ENCODE data around the gene FAP.

FAP gene

GRCh38 chr2:162233197-162233596, 10.0 kb downstream of the FAP start:
- DNase-seq (ENCODE audit: low read depth in 1 of 2, low spot score in 1 of 2) = no peak
- in situ Hi-C loops (cut with HindIII; ENCODE audit: low pct_unique_long_range_greater_than_20kb, low sequenced_read_pairs) = no loop called here
- TF ChIP-seq JUND (IDR thresholded peaks at IDR 0.05; ENCODE audit: low read depth) = no peak

- in situ Hi-C loops (cut with HindIII; ENCODE audit: low pct_unique_long_range_greater_than_20kb, low sequenced_read_pairs) = no loop called here
- DNase-seq (ENCODE audit: low read depth in 1 of 2, low spot score in 1 of 2) = no peak
- no peak for TF ChIP-seq JUND (IDR thresholded peaks at IDR 0.05; ENCODE audit: low read depth)
Observed at GRCh38 chr2:162232671-162233070, 10.6 kb downstream of the FAP start.

DNA sequence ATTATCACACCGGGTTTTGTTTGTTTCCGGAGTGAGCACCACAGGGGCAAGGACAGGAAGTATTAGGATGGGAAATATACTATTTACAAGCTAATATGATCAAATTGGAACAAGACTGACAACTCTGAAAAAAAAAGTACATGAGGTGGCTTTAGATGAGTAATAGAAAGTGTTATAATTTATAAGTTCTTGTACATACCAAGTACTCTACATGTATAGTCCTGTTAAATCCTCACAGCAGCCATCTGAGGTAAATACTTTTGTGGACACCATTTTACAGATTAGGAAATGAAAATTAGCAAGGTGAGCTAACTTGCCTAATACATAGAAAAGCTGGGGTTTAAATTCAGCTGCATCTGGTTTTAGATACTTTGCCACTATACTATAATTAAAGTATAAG, 11.2 kb downstream of the FAP start:
- in situ Hi-C loops (cut with HindIII; ENCODE audit: low pct_unique_long_range_greater_than_20kb, low sequenced_read_pairs) = no loop called here
- no peak for TF ChIP-seq JUND (IDR thresholded peaks at IDR 0.05; ENCODE audit: low read depth)
- DNase-seq (ENCODE audit: low read depth in 1 of 2, low spot score in 1 of 2) = no peak

DNA sequence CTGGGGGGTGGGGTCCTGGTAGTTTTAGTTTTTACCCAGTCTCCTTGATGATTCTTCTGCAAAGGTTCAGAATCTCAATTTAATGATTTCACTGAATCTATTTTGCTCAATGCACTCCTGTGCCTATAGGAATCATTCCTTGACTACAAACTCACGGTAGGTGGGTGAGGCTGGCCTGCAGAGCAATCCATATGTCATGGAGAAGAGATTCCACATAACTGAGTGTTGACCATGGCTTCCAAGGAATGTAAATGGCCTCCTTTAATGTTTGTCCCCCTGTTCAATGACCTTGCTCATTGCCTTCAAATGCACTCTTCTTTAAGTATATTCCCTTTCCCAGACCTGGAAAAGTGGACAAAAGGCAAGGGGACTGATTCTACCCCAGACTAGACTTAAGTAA, 12.5 kb downstream of the FAP start:
- no peak for TF ChIP-seq JUND (IDR thresholded peaks at IDR 0.05; ENCODE audit: low read depth)
- no peak for DNase-seq (ENCODE audit: low read depth in 1 of 2, low spot score in 1 of 2)

DNA sequence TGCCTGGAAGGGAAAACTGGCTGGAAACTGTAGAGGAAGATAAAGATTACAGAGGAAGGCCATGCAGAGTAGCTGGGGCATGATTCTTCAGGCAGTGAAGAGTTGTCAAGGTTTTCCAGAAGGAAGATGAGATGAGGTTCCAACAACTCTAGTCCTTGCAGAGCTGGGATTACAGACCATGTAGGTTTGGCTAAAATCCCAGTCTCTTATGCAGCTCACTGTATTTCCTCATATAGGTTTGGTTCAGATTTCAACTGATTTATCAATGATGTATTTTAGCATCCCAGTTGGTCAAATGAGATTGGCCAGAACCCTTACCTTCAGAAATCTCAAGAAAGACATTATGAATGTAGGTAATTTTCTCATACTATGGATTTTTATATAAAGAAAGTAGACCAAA, 16.4 kb downstream of the FAP start:
- TF ChIP-seq JUND (IDR thresholded peaks at IDR 0.05; ENCODE audit: low read depth) = no peak
- DNase-seq (ENCODE audit: low read depth in 1 of 2, low spot score in 1 of 2) = no peak
- in situ Hi-C loops (cut with HindIII; ENCODE audit: low pct_unique_long_range_greater_than_20kb, low sequenced_read_pairs) = no loop called here

More for the DNA sequence above, 12.5 kb downstream of the FAP start:
- in situ Hi-C loops (cut with HindIII; ENCODE audit: low pct_unique_long_range_greater_than_20kb, low sequenced_read_pairs) = no loop called here

DNA sequence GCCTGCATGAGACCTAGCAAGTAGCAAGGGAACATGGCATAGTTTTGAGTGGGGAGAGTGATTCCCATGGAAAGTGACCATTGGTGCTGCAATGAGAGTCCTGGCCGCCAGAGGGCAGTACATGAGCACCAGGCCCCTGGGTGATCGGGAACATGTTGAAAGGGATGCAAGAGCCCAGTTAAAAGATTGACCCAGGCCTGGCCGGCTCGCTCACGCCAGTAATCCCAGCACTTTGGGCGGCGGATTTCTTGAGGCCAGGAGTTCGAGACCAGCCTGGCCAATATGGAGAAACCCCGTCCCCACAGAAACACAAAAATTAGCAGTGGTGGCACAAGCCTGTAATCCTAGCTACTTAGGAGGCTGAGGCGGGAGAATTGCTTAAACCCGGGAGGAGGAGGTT, 22.2 kb downstream of the FAP start:
- DNase-seq (ENCODE audit: low read depth in 1 of 2, low spot score in 1 of 2) = peak; percentile 21 to 67
- in situ Hi-C loops (cut with HindIII; ENCODE audit: low pct_unique_long_range_greater_than_20kb, low sequenced_read_pairs) = no loop called here
- no peak for TF ChIP-seq JUND (IDR thresholded peaks at IDR 0.05; ENCODE audit: low read depth)

- DNase-seq (ENCODE audit: low read depth in 1 of 2, low spot score in 1 of 2) = no peak
- no peak for TF ChIP-seq JUND (IDR thresholded peaks at IDR 0.05; ENCODE audit: low read depth)
- in situ Hi-C loops (cut with HindIII; ENCODE audit: low pct_unique_long_range_greater_than_20kb, low sequenced_read_pairs) = no loop called here
Observed at GRCh38 chr2:162220368-162220767, 22.9 kb downstream of the FAP start.

GRCh38 chr2:162219426-162219825, 23.8 kb downstream of the FAP start:
- TF ChIP-seq JUND (IDR thresholded peaks at IDR 0.05; ENCODE audit: low read depth) = no peak
- in situ Hi-C loops (cut with HindIII; ENCODE audit: low pct_unique_long_range_greater_than_20kb, low sequenced_read_pairs) = no loop called here
- no peak for DNase-seq (ENCODE audit: low read depth in 1 of 2, low spot score in 1 of 2)

- TF ChIP-seq JUND (IDR thresholded peaks at IDR 0.05; ENCODE audit: low read depth) = no peak
- in situ Hi-C loops (cut with HindIII; ENCODE audit: low pct_unique_long_range_greater_than_20kb, low sequenced_read_pairs) = no loop called here
- no peak for DNase-seq (ENCODE audit: low read depth in 1 of 2, low spot score in 1 of 2)
Observed at GRCh38 chr2:162217598-162217997, 25.6 kb downstream of the FAP start.

GRCh38 chr2:162215162-162215561, 28.1 kb downstream of the FAP start:
- no peak for DNase-seq (ENCODE audit: low read depth in 1 of 2, low spot score in 1 of 2)
- TF ChIP-seq JUND (IDR thresholded peaks at IDR 0.05; ENCODE audit: low read depth) = no peak
- in situ Hi-C loops (cut with HindIII; ENCODE audit: low pct_unique_long_range_greater_than_20kb, low sequenced_read_pairs) = no loop called here

GRCh38 chr2:162212366-162212765, 30.9 kb downstream of the FAP start:
- in situ Hi-C loops (cut with HindIII; ENCODE audit: low pct_unique_long_range_greater_than_20kb, low sequenced_read_pairs) = no loop called here
- no peak for TF ChIP-seq JUND (IDR thresholded peaks at IDR 0.05; ENCODE audit: low read depth)

GRCh38 chr2:162211732-162212131, 31.5 kb downstream of the FAP start:
- in situ Hi-C loops (cut with HindIII; ENCODE audit: low pct_unique_long_range_greater_than_20kb, low sequenced_read_pairs) = no loop called here
- no peak for TF ChIP-seq JUND (IDR thresholded peaks at IDR 0.05; ENCODE audit: low read depth)
- DNase-seq (ENCODE audit: low read depth in 1 of 2, low spot score in 1 of 2) = no peak

More at GRCh38 chr2:162212366-162212765, 30.9 kb downstream of the FAP start:
- no peak for DNase-seq (ENCODE audit: low read depth in 1 of 2, low spot score in 1 of 2)

GRCh38 chr2:162210385-162210784, 32.9 kb downstream of the FAP start:
- in situ Hi-C loops (cut with HindIII; ENCODE audit: low pct_unique_long_range_greater_than_20kb, low sequenced_read_pairs) = no loop called here
- no peak for DNase-seq (ENCODE audit: low read depth in 1 of 2, low spot score in 1 of 2)
- no peak for TF ChIP-seq JUND (IDR thresholded peaks at IDR 0.05; ENCODE audit: low read depth)

DNA sequence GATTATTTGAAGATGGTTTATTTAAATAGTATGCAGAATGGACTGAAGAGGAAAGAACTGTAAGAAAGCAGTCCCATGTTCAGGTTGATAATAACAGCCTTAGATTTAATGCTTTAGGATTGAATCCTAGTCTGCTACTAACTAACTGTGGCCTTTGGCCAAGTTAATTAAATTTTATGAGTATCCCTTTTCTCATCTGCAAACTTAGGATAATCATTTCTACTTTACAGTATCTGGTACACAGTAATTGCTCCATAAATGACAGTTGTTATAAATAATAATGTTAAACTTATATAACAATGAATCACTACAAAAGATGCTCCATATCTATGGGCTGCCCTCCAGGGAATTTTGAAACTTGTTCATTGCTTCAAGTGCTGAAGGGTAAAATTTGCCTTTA, 41.0 kb downstream of the FAP start:
- no peak for TF ChIP-seq JUND (IDR thresholded peaks at IDR 0.05; ENCODE audit: low read depth)
- no peak for DNase-seq (ENCODE audit: low read depth in 1 of 2, low spot score in 1 of 2)
- in situ Hi-C loops (cut with HindIII; ENCODE audit: low pct_unique_long_range_greater_than_20kb, low sequenced_read_pairs) = no loop called here
